Uterus (tissue), 2 donors: ENCODE measurements around the gene EEFSEC.

Experiments used
- POLR2A ChIP-seq, 2 donors: fragments of 450-650 bp; IDR thresholded peaks; one replicate each; pipeline ENCODE4 v1.6.1; 2016; ENCODE audit warnings: antibody characterized with exemption in 2 of 2, mild to moderate bottlenecking in 1 of 2, moderate library complexity in 1 of 2
- TF ChIP-seq, protein P1 (sequence below), 4 experiments: fragments of 200-600 bp in 2 of 4; fragments of 450-650 bp in 2 of 4; sonication (generic) in 2 of 4; IDR thresholded peaks; one replicate each; pipeline ENCODE4 v1.5.1; 2016 to 2019; ENCODE audit warnings: antibody characterized with exemption in 4 of 4, mild to moderate bottlenecking in 2 of 4, moderate library complexity in 1 of 4

DNA sequence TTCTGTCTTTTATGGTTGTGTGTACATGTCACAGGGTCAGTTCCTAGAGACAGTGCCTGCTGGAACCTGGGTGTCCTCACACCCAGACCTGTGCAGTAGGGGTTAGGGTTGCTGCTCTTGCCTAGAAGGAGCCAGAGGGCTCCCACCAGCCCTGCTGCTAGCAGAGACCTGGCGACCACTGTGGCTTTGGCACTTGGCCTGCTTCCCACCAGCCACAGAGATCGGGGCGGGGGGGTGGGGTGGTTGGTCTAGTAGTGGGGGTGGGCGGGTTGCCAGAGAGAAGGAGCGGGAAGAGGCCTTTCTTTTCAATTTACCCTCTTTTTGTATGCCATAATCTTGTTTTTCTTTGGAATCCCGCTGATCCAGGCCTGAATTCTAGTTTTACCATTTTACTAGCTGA, 29.4 kb downstream of the EEFSEC start:
- no peak for TF ChIP-seq POLR2A (IDR thresholded peaks at IDR 0.05)
- TF ChIP-seq, protein P1, sequence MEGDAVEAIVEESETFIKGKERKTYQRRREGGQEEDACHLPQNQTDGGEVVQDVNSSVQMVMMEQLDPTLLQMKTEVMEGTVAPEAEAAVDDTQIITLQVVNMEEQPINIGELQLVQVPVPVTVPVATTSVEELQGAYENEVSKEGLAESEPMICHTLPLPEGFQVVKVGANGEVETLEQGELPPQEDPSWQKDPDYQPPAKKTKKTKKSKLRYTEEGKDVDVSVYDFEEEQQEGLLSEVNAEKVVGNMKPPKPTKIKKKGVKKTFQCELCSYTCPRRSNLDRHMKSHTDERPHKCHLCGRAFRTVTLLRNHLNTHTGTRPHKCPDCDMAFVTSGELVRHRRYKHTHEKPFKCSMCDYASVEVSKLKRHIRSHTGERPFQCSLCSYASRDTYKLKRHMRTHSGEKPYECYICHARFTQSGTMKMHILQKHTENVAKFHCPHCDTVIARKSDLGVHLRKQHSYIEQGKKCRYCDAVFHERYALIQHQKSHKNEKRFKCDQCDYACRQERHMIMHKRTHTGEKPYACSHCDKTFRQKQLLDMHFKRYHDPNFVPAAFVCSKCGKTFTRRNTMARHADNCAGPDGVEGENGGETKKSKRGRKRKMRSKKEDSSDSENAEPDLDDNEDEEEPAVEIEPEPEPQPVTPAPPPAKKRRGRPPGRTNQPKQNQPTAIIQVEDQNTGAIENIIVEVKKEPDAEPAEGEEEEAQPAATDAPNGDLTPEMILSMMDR (IDR thresholded peaks at IDR 0.05): no peak
